Measurements from ENCODE around the gene HNF4A.
A peak's percentile ranks its signal among the peaks of the same experiment; 100 is the strongest.

The HNF4A gene

GRCh38 chr20:44457016-44457415 is 101.5 kb downstream of the HNF4A start:
- no peak overlapping the region for H3K4me3 ChIP-seq (ENCODE audit: low read depth, low read length)
- no peak for TF ChIP-seq CTCF (IDR thresholded peaks at IDR 0.05; ENCODE audit: low read depth, low read length)
- H3K27ac ChIP-seq: no peak overlapping the region
- no peak for DNase-seq
- H3K27me3 ChIP-seq (ENCODE audit: insufficient read depth, low read depth, severe bottlenecking): no peaks in the 10 kb centered on the region
- no peaks in the 10 kb centered on the region for H3K9me3 ChIP-seq (ENCODE audit: severe bottlenecking)
- H3K36me3 ChIP-seq: no peaks in the 10 kb centered on the region

DNA sequence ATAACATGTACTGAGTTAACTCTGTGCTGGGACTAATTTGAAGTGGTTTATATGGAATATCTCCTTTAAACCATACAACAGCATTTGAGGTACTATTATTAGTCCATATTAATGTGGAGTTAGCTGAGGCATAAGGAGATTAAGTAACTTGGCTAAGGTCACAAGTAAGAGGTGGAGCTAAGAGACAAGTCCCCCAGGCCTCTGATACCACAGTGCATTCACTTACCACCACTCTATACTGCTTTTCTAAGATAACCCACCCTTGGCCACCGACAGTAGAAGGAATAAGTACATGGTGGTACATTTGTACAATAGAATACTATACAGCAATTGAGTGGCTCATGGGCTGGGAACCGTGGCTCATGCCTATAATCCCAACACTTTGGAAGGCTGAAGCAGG is 103.8 kb downstream of the HNF4A start:
- no peak for TF ChIP-seq CTCF (IDR thresholded peaks at IDR 0.05; ENCODE audit: low read depth, low read length)
- no peaks in the 10 kb centered on the region for H3K9me3 ChIP-seq (ENCODE audit: severe bottlenecking)
- no peak overlapping the region for H3K27ac ChIP-seq
- no peak for DNase-seq
- H3K27me3 ChIP-seq (ENCODE audit: insufficient read depth, low read depth, severe bottlenecking): no peaks in the 10 kb centered on the region
- no peaks in the 10 kb centered on the region for H3K36me3 ChIP-seq
- no peak overlapping the region for H3K4me3 ChIP-seq (ENCODE audit: low read depth, low read length)

DNA sequence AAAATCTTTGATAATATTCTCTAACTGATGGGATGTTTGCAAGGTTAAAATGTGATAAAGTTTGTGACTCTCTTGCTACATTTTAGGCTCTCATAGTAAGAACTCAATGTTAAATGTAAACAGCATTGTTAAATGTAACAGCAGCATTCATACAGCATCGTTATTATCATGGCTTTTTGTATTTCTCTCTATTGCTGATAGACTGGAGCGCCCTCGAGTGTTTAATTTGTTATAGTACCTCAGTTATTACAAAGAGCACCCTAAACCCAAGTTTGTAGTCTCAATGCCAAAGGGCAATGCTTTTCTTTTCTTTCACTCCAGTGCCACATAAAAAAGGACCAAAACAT is 105.3 kb downstream of the HNF4A start:
- peak; percentile 36; the same call in 1 of the 2 replicates for TF ChIP-seq CTCF (IDR thresholded peaks at IDR 0.05; ENCODE audit: low read depth, low read length)
- no peak overlapping the region for H3K27ac ChIP-seq
- no peak overlapping the region for H3K4me3 ChIP-seq (ENCODE audit: low read depth, low read length)
- no peaks in the 10 kb centered on the region for H3K36me3 ChIP-seq
- no peak for DNase-seq
- H3K9me3 ChIP-seq (ENCODE audit: severe bottlenecking): no peaks in the 10 kb centered on the region
- peaks cover 1% of the 10 kb centered on the region for H3K27me3 ChIP-seq (ENCODE audit: insufficient read depth, low read depth, severe bottlenecking)

- H3K27ac ChIP-seq: no peak overlapping the region
Observed at GRCh38 chr20:44461142-44461802, 105.8 kb downstream of the HNF4A start.

DNA sequence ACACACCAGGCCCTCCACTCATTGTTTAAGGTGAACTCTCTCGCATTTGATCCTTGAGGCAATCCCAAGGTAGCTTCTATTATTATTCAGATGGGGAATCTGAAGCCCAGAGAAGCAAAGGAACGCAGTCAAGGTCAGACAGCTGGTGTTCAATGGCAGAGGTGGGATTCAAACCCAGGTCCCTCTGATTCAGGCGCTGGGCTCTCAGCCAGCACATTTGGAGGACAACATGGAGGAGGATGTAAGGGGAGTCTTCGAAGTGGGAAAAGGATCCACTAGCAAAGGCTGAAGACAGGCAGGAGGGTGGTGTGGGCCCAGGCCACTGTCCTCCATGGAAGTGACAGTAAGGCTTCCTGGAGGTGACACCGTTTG is 106.3 kb downstream of the HNF4A start:
- no peaks in the 10 kb centered on the region for H3K9me3 ChIP-seq (ENCODE audit: severe bottlenecking)
- no peak overlapping the region for H3K4me3 ChIP-seq (ENCODE audit: low read depth, low read length)
- DNase-seq: no peak
- H3K27me3 ChIP-seq (ENCODE audit: insufficient read depth, low read depth, severe bottlenecking): peaks cover 2% of the 10 kb centered on the region
- no peak overlapping the region for H3K27ac ChIP-seq
- no peaks in the 10 kb centered on the region for H3K36me3 ChIP-seq
- no peak for TF ChIP-seq CTCF (IDR thresholded peaks at IDR 0.05; ENCODE audit: low read depth, low read length)

More at GRCh38 chr20:44461142-44461802, 105.8 kb downstream of the HNF4A start:
- H3K9me3 ChIP-seq (ENCODE audit: severe bottlenecking): no peaks in the 10 kb centered on the region
- TF ChIP-seq CTCF (IDR thresholded peaks at IDR 0.05; ENCODE audit: low read depth, low read length): no peak
- peaks cover 2% of the 10 kb centered on the region for H3K27me3 ChIP-seq (ENCODE audit: insufficient read depth, low read depth, severe bottlenecking)
- H3K4me3 ChIP-seq (ENCODE audit: low read depth, low read length): no peak overlapping the region
- no peaks in the 10 kb centered on the region for H3K36me3 ChIP-seq
- DNase-seq: no peak

DNA sequence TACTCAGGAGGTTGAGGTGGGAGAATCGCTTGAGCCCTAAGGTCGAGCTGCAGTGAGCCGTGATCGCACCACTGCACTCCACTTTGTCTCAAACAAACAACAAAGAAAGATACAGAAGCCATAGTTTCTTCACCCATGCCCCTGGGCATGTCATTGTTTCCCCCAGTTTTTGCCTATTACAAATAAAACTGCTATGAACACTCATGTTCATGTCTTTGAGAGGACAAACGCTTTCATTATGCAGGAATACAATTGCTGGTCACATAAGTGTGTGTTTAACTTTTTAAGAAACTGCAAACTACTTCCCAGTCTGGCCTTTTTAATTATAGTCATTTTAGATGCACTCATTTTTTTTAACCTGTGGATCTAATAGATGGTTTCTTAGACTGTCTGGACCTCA is 108.0 kb downstream of the HNF4A start:
- H3K4me3 ChIP-seq (ENCODE audit: low read depth, low read length): no peak overlapping the region
- H3K9me3 ChIP-seq (ENCODE audit: severe bottlenecking): no peaks in the 10 kb centered on the region
- H3K27ac ChIP-seq: no peak overlapping the region
- DNase-seq: no peak
- peaks cover 2% of the 10 kb centered on the region for H3K27me3 ChIP-seq (ENCODE audit: insufficient read depth, low read depth, severe bottlenecking)
- TF ChIP-seq CTCF (IDR thresholded peaks at IDR 0.05; ENCODE audit: low read depth, low read length): no peak
- H3K36me3 ChIP-seq: no peaks in the 10 kb centered on the region

All from WERI-Rb-1 (cell line).